Mesenchymal stem cell (in vitro differentiated cells and primary cell): Measurements from ENCODE around the gene SLC38A4.
"Not testable (repeated sequence)": the region's sequence is repeated elsewhere in the genome, so short reads cannot be mapped to it uniquely, and the experiment has no call there.

ENCODE experiments used
- DNase-seq: peaks from one replicate; pipeline ENCODE4 v3.0.0-alpha.2; 2013
- H2AFZ ChIP-seq: one replicate; pipeline ENCODE4 v1.6.1; 2013; ENCODE audit warnings: low read depth, mild to moderate bottlenecking, control low read depth, inconsistent platforms, low read length, moderate library complexity
- H2AK5ac ChIP-seq: 2 replicates; pipeline ENCODE4 v1.6.1; 2013; ENCODE audit warnings: low read length, moderate library complexity, mild to moderate bottlenecking, inconsistent platforms; ENCODE audit not compliant: severe bottlenecking
- H2BK120ac ChIP-seq: one replicate; pipeline ENCODE4 v1.6.1; 2013; ENCODE audit warnings: low read depth, mild to moderate bottlenecking, inconsistent platforms, low read length, moderate library complexity
- H2BK12ac ChIP-seq, 2 experiments: one replicate each; pipeline ENCODE4 v1.6.1; 2013; ENCODE audit warnings: inconsistent platforms in 2 of 2, low read length in 2 of 2, mild to moderate bottlenecking in 2 of 2, moderate library complexity in 2 of 2, control low read depth in 1 of 2
- H2BK15ac ChIP-seq: one replicate; pipeline ENCODE4 v1.6.1; 2013; ENCODE audit warnings: mild to moderate bottlenecking, low read depth, inconsistent platforms; ENCODE audit not compliant: poor library complexity, severe bottlenecking
- H2BK5ac ChIP-seq: 2 replicates; pipeline ENCODE4 v1.6.1; 2013; ENCODE audit warnings: low read depth, mild to moderate bottlenecking, low read length, control low read depth, inconsistent platforms; ENCODE audit not compliant: poor library complexity, severe bottlenecking
- H3K14ac ChIP-seq, 2 experiments: one replicate each; pipeline ENCODE4 v1.6.1; 2013; ENCODE audit warnings: inconsistent platforms in 2 of 2, low read length in 2 of 2, control low read depth in 1 of 2, mild to moderate bottlenecking in 1 of 2, moderate library complexity in 1 of 2
- H3K18ac ChIP-seq, 2 experiments: one replicate each; pipeline ENCODE4 v1.6.1; 2013; ENCODE audit warnings: inconsistent platforms in 2 of 2, low read length in 2 of 2, control low read depth in 1 of 2, low read depth in 1 of 2, mild to moderate bottlenecking in 1 of 2
- H3K23ac ChIP-seq, 2 experiments: one replicate each; pipeline ENCODE4 v1.6.1; 2013; ENCODE audit warnings: inconsistent platforms in 2 of 2, low read length in 2 of 2, mild to moderate bottlenecking in 2 of 2, moderate library complexity in 2 of 2, control low read depth in 1 of 2
- H3K27ac ChIP-seq: 2 replicates; pipeline ENCODE4 v1.5.1; 2013; ENCODE audit warnings: mild to moderate bottlenecking, moderate library complexity, low read length, control low read depth, inconsistent platforms; ENCODE audit not compliant: poor library complexity, severe bottlenecking
- H3K27me3 ChIP-seq, 2 experiments: 2 replicates each; pipeline versions ENCODE4 v1.6.1 to v1.7.0; 2013; ENCODE audit warnings: low read length in 2 of 2, mild to moderate bottlenecking in 2 of 2, moderate library complexity in 2 of 2, control low read depth in 1 of 2, inconsistent platforms in 1 of 2; ENCODE audit not compliant: control insufficient read depth in 1 of 2, insufficient read depth in 1 of 2
- H3K36me3 ChIP-seq, 2 experiments: 2 replicates each; pipeline versions ENCODE4 v1.6.1 to v1.7.0; 2013; ENCODE audit warnings: low read length in 2 of 2, control low read depth in 1 of 2, inconsistent platforms in 1 of 2, low read depth in 1 of 2, mild to moderate bottlenecking in 1 of 2; ENCODE audit not compliant: insufficient read depth in 2 of 2, control insufficient read depth in 1 of 2
- H3K4ac ChIP-seq, 2 experiments: one replicate each; pipeline ENCODE4 v1.6.1; 2013; ENCODE audit warnings: inconsistent platforms in 2 of 2, low read length in 2 of 2, mild to moderate bottlenecking in 2 of 2, moderate library complexity in 2 of 2, control low read depth in 1 of 2, low read depth in 1 of 2
- H3K4me1 ChIP-seq: 2 replicates; pipeline ENCODE4 v1.6.1; 2013; ENCODE audit warnings: low read depth, low read length, control low read depth; ENCODE audit not compliant: control insufficient read depth, insufficient read depth
- H3K4me2 ChIP-seq: 2 replicates; pipeline ENCODE4 v1.6.1; 2013; ENCODE audit warnings: low read length, mild to moderate bottlenecking, inconsistent platforms; ENCODE audit not compliant: poor library complexity, severe bottlenecking
- H3K4me3 ChIP-seq, 2 experiments: 2 replicates each; pipeline versions ENCODE4 v1.5.1 to v1.7.0; 2013; ENCODE audit warnings: low read length in 2 of 2, mild to moderate bottlenecking in 2 of 2, control low read depth in 1 of 2, low read depth in 1 of 2; ENCODE audit not compliant: insufficient read depth in 1 of 2
- H3K79me1 ChIP-seq: replicated peaks from 2 replicates; pipeline ENCODE4 v1.6.1; 2013; ENCODE audit warnings: mild to moderate bottlenecking, control low read depth, low read length, inconsistent platforms; ENCODE audit not compliant: poor library complexity, severe bottlenecking
- H3K9ac ChIP-seq: 2 replicates; pipeline ENCODE4 v1.7.0; 2013; ENCODE audit warnings: mild to moderate bottlenecking, low read length, moderate library complexity
- H3K9me3 ChIP-seq: 2 replicates; pipeline ENCODE4 v1.7.0; 2013; ENCODE audit warnings: mild to moderate bottlenecking, low read length; ENCODE audit not compliant: control insufficient read depth
- H4K8ac ChIP-seq: one replicate; pipeline ENCODE4 v1.6.1; 2013; ENCODE audit warnings: inconsistent platforms, mild to moderate bottlenecking, low read length, moderate library complexity
- H4K91ac ChIP-seq: one replicate; pipeline ENCODE4 v1.6.1; 2013; ENCODE audit warnings: mild to moderate bottlenecking, low read length, inconsistent platforms
- WGBS: methylation state at CpG from one replicate; pipeline ENCODE4 v1.1.7; 2013; ENCODE audit warnings: mixed read lengths; 5-methylcytosine and 5-hydroxymethylcytosine counted together

Gene SLC38A4

GRCh38 chr12:46744283-46744682, 81.5 kb downstream of the SLC38A4 start:
- DNase-seq = no peak
- no peaks in the 10 kb centered on the region for H3K4me1 ChIP-seq
- no peaks in the 10 kb centered on the region for H3K36me3 ChIP-seq
- H4K91ac ChIP-seq = no peak overlapping the region
- H2BK15ac ChIP-seq = no peak overlapping the region
- H2BK5ac ChIP-seq = no peak overlapping the region
- H3K4ac ChIP-seq = no peak overlapping the region
- no peak overlapping the region for H3K23ac ChIP-seq
- no peak overlapping the region for H2BK120ac ChIP-seq
- H3K14ac ChIP-seq = no peak overlapping the region
- no peak overlapping the region for H4K8ac ChIP-seq
- 92% methylated on average over 3 of the region's 3 CpGs for WGBS
- H3K27ac ChIP-seq = no peak overlapping the region
- no peak overlapping the region for H3K18ac ChIP-seq
- H3K9ac ChIP-seq = no peak overlapping the region
- no peak overlapping the region for H2BK12ac ChIP-seq
- no peaks in the 10 kb centered on the region for H3K27me3 ChIP-seq
- H2AK5ac ChIP-seq = no peak overlapping the region
- no peak overlapping the region for H3K4me2 ChIP-seq
- H3K79me1 ChIP-seq = no peaks in the 10 kb centered on the region
- no peak overlapping the region for H2AFZ ChIP-seq
- no peak overlapping the region for H3K4me3 ChIP-seq
- peaks cover 11% of the 10 kb centered on the region for H3K9me3 ChIP-seq

- H3K4me3 ChIP-seq = no peak overlapping the region
- no peak overlapping the region for H2AFZ ChIP-seq
- H3K27ac ChIP-seq = no peak overlapping the region
- no peak overlapping the region for H3K9ac ChIP-seq
- no peak overlapping the region for H3K14ac ChIP-seq
- H2BK5ac ChIP-seq = no peak overlapping the region
- no peak overlapping the region for H2BK12ac ChIP-seq
- H2BK120ac ChIP-seq = no peak overlapping the region
- peaks cover 5% of the 10 kb centered on the region for H3K9me3 ChIP-seq
- H4K91ac ChIP-seq = no peak overlapping the region
- H3K23ac ChIP-seq = no peak overlapping the region
- H4K8ac ChIP-seq = no peak overlapping the region
- no peak overlapping the region for H2BK15ac ChIP-seq
- H3K4ac ChIP-seq = no peak overlapping the region
- no peaks in the 10 kb centered on the region for H3K4me1 ChIP-seq
- DNase-seq = no peak
- no peaks in the 10 kb centered on the region for H3K79me1 ChIP-seq
- no peaks in the 10 kb centered on the region for H3K36me3 ChIP-seq
- no peak overlapping the region for H2AK5ac ChIP-seq
- H3K4me2 ChIP-seq = no peak overlapping the region
- no peak overlapping the region for H3K18ac ChIP-seq
- no peaks in the 10 kb centered on the region for H3K27me3 ChIP-seq
These were observed 82.3 kb downstream of the SLC38A4 start for GRCh38 chr12:46743456-46743855.

DNA sequence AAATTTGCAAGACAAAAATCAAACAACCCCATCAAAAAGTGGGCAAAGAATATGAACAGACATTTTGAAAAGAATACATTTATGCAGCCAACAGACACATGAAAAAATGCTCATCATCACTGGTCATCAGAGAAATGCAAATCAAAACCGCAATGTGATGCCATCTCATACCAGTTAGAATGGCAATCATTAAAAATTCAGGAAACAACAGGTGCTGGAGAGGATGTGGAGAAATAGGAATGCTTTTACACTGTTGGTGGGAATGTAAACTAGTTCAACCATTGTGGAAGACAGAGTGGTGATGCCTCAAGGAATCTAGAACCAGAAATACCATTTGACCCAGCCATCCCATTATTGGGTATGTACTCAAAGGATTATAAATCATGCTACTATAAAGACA, 83.5 kb downstream of the SLC38A4 start:
- not testable (repeated sequence) for H2BK5ac ChIP-seq, H3K27ac ChIP-seq, H2BK120ac ChIP-seq, H3K4me3 ChIP-seq, H3K23ac ChIP-seq, H3K27me3 ChIP-seq, H3K9me3 ChIP-seq, H3K4ac ChIP-seq, DNase-seq, H3K4me1 ChIP-seq, H4K8ac ChIP-seq, H2AK5ac ChIP-seq, H3K9ac ChIP-seq, H2AFZ ChIP-seq, H3K4me2 ChIP-seq, H4K91ac ChIP-seq, H2BK12ac ChIP-seq, H3K14ac ChIP-seq, H3K18ac ChIP-seq, H2BK15ac ChIP-seq, H3K36me3 ChIP-seq, H3K79me1 ChIP-seq
- 100% methylated on average over 1 of the region's 1 CpG for WGBS

DNA sequence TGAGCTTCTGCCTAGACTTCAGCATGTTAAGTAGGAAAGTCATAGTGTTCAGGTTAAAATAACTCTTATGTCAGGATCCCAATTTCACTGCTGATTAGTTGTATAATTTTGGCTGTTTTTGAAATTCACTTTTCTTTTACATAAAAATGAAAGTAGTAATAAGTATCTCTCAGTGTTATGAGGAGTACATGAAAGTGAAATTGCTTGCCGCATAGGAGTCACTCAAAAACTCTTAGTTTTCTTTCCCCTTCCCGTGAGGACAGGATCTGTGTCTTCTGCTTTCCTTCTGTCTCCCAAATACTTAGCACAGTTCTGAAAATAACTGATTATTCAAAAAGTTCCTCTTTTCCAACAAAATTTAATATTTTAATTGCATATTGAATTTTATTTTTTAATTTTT, 100.5 kb downstream of the SLC38A4 start:
- Histone ChIP-seq H3K9ac (no peak overlapping the region), H3K79me1 (no peaks in the 10 kb centered on the region), H2AK5ac (no peak overlapping the region), H3K4me1 (no peaks in the 10 kb centered on the region), H2BK120ac (no peak overlapping the region), H2BK5ac (no peak overlapping the region), H2AFZ (no peak overlapping the region), H2BK15ac (no peak overlapping the region), H4K8ac (no peak overlapping the region), H3K4me3 (no peak overlapping the region), H3K4me2 (no peak overlapping the region), H3K36me3 (no peaks in the 10 kb centered on the region), H3K23ac (no peak overlapping the region), H3K4ac (no peak overlapping the region), H3K18ac (no peak overlapping the region), H3K9me3 (no peaks in the 10 kb centered on the region), H3K14ac (no peak overlapping the region), H3K27ac (no peak overlapping the region), H3K27me3 (no peaks in the 10 kb centered on the region), H4K91ac (no peak overlapping the region), H2BK12ac (no peak overlapping the region)
- no peak for DNase-seq
- WGBS = 100% methylated on average over 1 of the region's 2 CpGs
